ENCODE measurements around the gene MX1. TPM values are rescaled to one million over a fixed set of nuclear protein-coding genes. Genes with fewer than 3 reads are reported as not detected.

Gene MX1
- total RNA-seq, 3 donors from 2014 or later (not counting 1 experiment from before 2014, with no cell fraction given): 22.7 to 67.0 (median 60.6) TPM

GRCh38 chr21:41466024-41466820 is 40.2 kb downstream of the MX1 start:
- no peak overlapping the region for H3K4me3 ChIP-seq (ENCODE audit: low read length)
- ATAC-seq (no peak), DNase-seq (no peak)
- Mint-ChIP-seq H3K27ac (no peak overlapping the region), H3K9me3 (no peaks in the 10 kb centered on the region), H3K4me1 (peaks cover 24 to 27% of the 10 kb centered on the region in 2 donors), H3K36me3 (no peaks in the 10 kb centered on the region), H3K27me3 (ENCODE audit: low read depth in 2 of 2) (peaks cover 5 to 16% of the 10 kb centered on the region in 2 donors), H3K4me3 (no peak overlapping the region)
- no peak for TF ChIP-seq CTCF (IDR thresholded peaks at IDR 0.05)
- H3K36me3 ChIP-seq (ENCODE audit: control insufficient read depth, insufficient read depth, low read length): no peaks in the 10 kb centered on the region
- no peaks in the 10 kb centered on the region for H3K27me3 ChIP-seq (ENCODE audit: control insufficient read depth, insufficient read depth, low read length)
- H3K27ac ChIP-seq (ENCODE audit: low read length): no peak overlapping the region
- intact Hi-C loops (cut with micrococcal nuclease): no loop called here
- H3K9me3 ChIP-seq (ENCODE audit: control insufficient read depth, insufficient read depth, low read length): no peaks in the 10 kb centered on the region
- 93% methylated on average over 23 of the region's 23 CpGs for whole genome bisulfite sequencing (ENCODE audit: insufficient coverage)
- H3K4me1 ChIP-seq (ENCODE audit: control insufficient read depth, insufficient read depth, low read length): no peaks in the 10 kb centered on the region

- Histone ChIP-seq H3K27ac (ENCODE audit: low read length) (no peak overlapping the region), H3K27me3 (ENCODE audit: control insufficient read depth, insufficient read depth, low read length) (no peaks in the 10 kb centered on the region), H3K36me3 (ENCODE audit: control insufficient read depth, insufficient read depth, low read length) (no peaks in the 10 kb centered on the region), H3K9me3 (ENCODE audit: control insufficient read depth, insufficient read depth, low read length) (no peaks in the 10 kb centered on the region), H3K4me1 (ENCODE audit: control insufficient read depth, insufficient read depth, low read length) (no peaks in the 10 kb centered on the region), H3K4me3 (ENCODE audit: low read length) (no peak overlapping the region)
- no peaks in the 10 kb centered on the region for H3K9me3 Mint-ChIP-seq
- H3K36me3 Mint-ChIP-seq: no peaks in the 10 kb centered on the region
- intact Hi-C loops (cut with micrococcal nuclease): no loop called here
- H3K27me3 Mint-ChIP-seq (ENCODE audit: low read depth in 2 of 2): peaks cover 8 to 16% of the 10 kb centered on the region in 2 donors
- peaks cover 24 to 27% of the 10 kb centered on the region in 2 donors for H3K4me1 Mint-ChIP-seq
- ATAC-seq: no peak
- TF ChIP-seq CTCF (IDR thresholded peaks at IDR 0.05): no peak
- 29% methylated on average over 4 of the region's 5 CpGs for WGBS (ENCODE audit: insufficient coverage)
- no peak for DNase-seq
- H3K27ac Mint-ChIP-seq: peak overlapping the region in 1 of 2 donors; percentile 59
- peak overlapping the region; percentile 55 for H3K4me3 Mint-ChIP-seq
These were observed 44.0 kb downstream of the MX1 start for GRCh38 chr21:41470054-41470453.

GRCh38 chr21:41472753-41473548 is 46.9 kb downstream of the MX1 start:
- Mint-ChIP-seq H3K9me3 (no peaks in the 10 kb centered on the region), H3K4me3 (no peak overlapping the region), H3K27ac (no peak overlapping the region), H3K27me3 (ENCODE audit: low read depth in 2 of 2) (peaks cover 8 to 16% of the 10 kb centered on the region in 2 donors), H3K36me3 (no peaks in the 10 kb centered on the region), H3K4me1 (peaks cover 30 to 31% of the 10 kb centered on the region in 2 donors)
- intact Hi-C loops (cut with micrococcal nuclease): no loop called here
- ATAC-seq (no peak), DNase-seq (no peak)
- H3K4me1 ChIP-seq (ENCODE audit: control insufficient read depth, insufficient read depth, low read length): no peaks in the 10 kb centered on the region
- TF ChIP-seq CTCF (IDR thresholded peaks at IDR 0.05): no peak
- H3K27me3 ChIP-seq (ENCODE audit: control insufficient read depth, insufficient read depth, low read length): no peaks in the 10 kb centered on the region
- no peaks in the 10 kb centered on the region for H3K9me3 ChIP-seq (ENCODE audit: control insufficient read depth, insufficient read depth, low read length)
- 92% methylated on average over 33 of the region's 33 CpGs for WGBS (ENCODE audit: insufficient coverage)
- H3K36me3 ChIP-seq (ENCODE audit: control insufficient read depth, insufficient read depth, low read length): no peaks in the 10 kb centered on the region
- no peak overlapping the region for H3K4me3 ChIP-seq (ENCODE audit: low read length)
- no peak overlapping the region for H3K27ac ChIP-seq (ENCODE audit: low read length)

Data from natural killer cell (primary cell).